Mucosa of rectum (tissue), 2 donors: ENCODE data around the gene CCHCR1.

Experiments used
- H3K27ac ChIP-seq, 2 donors: one replicate each; pipeline ENCODE4 v1.7.0; 2013; ENCODE audit warnings: inconsistent platforms in 2 of 2, low read depth in 2 of 2, low read length in 2 of 2
- H3K27me3 ChIP-seq, 2 donors: one replicate each; pipeline ENCODE4 v1.7.0; 2013; ENCODE audit warnings: low read length in 2 of 2; ENCODE audit not compliant: control insufficient read depth in 2 of 2, insufficient read depth in 2 of 2
- H3K36me3 ChIP-seq, 2 donors: one replicate each; pipeline ENCODE4 v1.7.0; 2013; ENCODE audit warnings: low read length in 2 of 2; ENCODE audit not compliant: control insufficient read depth in 2 of 2, insufficient read depth in 2 of 2
- H3K4me1 ChIP-seq, 2 donors: one replicate each; pipeline ENCODE4 v1.7.0; 2013; ENCODE audit warnings: low read length in 2 of 2, mild to moderate bottlenecking in 1 of 2; ENCODE audit not compliant: control insufficient read depth in 2 of 2, insufficient read depth in 2 of 2
- H3K4me3 ChIP-seq, 2 donors: one replicate each; pipeline ENCODE4 v1.7.0; 2013; ENCODE audit warnings: low read length in 2 of 2
- H3K9ac ChIP-seq, 2 donors: one replicate each; pipeline ENCODE4 v1.7.0; 2013; ENCODE audit warnings: low read length in 2 of 2, low read depth in 1 of 2, mild to moderate bottlenecking in 1 of 2
- H3K9me3 ChIP-seq, 2 donors: one replicate each; pipeline ENCODE4 v1.7.0; 2013; ENCODE audit warnings: low read length in 2 of 2; ENCODE audit not compliant: control insufficient read depth in 2 of 2
- donor health status: healthy.
- donor health status: Normal muscosa, but diverticular disease.

CCHCR1 gene

GRCh38 chr6:31145386-31145785, 12.2 kb downstream of the CCHCR1 start:
- peaks cover 14 to 34% of the 10 kb centered on the region in 2 donors for H3K4me1 ChIP-seq
- no peaks in the 10 kb centered on the region for H3K27me3 ChIP-seq
- H3K4me3 ChIP-seq: peak overlapping the region; percentile 15 to 31
- H3K27ac ChIP-seq: peak overlapping the region; percentile 87 to 94
- H3K9ac ChIP-seq: peak overlapping the region in 1 of 2 donors; percentile 52
- no peaks in the 10 kb centered on the region for H3K9me3 ChIP-seq
- H3K36me3 ChIP-seq: peaks cover 11 to 20% of the 10 kb centered on the region in 2 donors

- Histone ChIP-seq H3K4me1 (peaks cover 14 to 34% of the 10 kb centered on the region in 2 donors), H3K27ac (peak overlapping the region; percentile 87 to 94), H3K9ac (peak overlapping the region; percentile 52), H3K9me3 (no peaks in the 10 kb centered on the region), H3K4me3 (peak overlapping the region; percentile 15 to 44), H3K36me3 (peaks cover 8 to 17% of the 10 kb centered on the region in 2 donors), H3K27me3 (no peaks in the 10 kb centered on the region)
Observed at GRCh38 chr6:31144970-31145340, 12.6 kb downstream of the CCHCR1 start.

- H3K9me3 ChIP-seq: no peaks in the 10 kb centered on the region
- peak overlapping the region; percentile 87 to 94 for H3K27ac ChIP-seq
- H3K9ac ChIP-seq: peak overlapping the region; percentile 52
- peak overlapping the region; percentile 25 to 44 for H3K4me3 ChIP-seq
- H3K27me3 ChIP-seq: no peaks in the 10 kb centered on the region
- H3K4me1 ChIP-seq: peaks cover 14 to 34% of the 10 kb centered on the region in 2 donors
- peaks cover 3 to 14% of the 10 kb centered on the region in 2 donors for H3K36me3 ChIP-seq
Observed at GRCh38 chr6:31144296-31144969, 13.2 kb downstream of the CCHCR1 start.

GRCh38 chr6:31143148-31143547, 14.5 kb downstream of the CCHCR1 start:
- Histone ChIP-seq H3K9me3 (no peaks in the 10 kb centered on the region), H3K4me1 (peaks cover 14 to 34% of the 10 kb centered on the region in 2 donors), H3K27me3 (no peaks in the 10 kb centered on the region), H3K27ac (peak overlapping the region; percentile 87 to 94), H3K4me3 (no peak overlapping the region), H3K36me3 (peaks cover 3 to 7% of the 10 kb centered on the region in 2 donors), H3K9ac (peak overlapping the region in 1 of 2 donors; percentile 24)

- no peaks in the 10 kb centered on the region for H3K9me3 ChIP-seq
- peaks cover 21 to 40% of the 10 kb centered on the region in 2 donors for H3K4me1 ChIP-seq
- H3K36me3 ChIP-seq: peaks cover 3 to 6% of the 10 kb centered on the region in 2 donors
- no peak overlapping the region for H3K9ac ChIP-seq
- H3K4me3 ChIP-seq: no peak overlapping the region
- no peaks in the 10 kb centered on the region for H3K27me3 ChIP-seq
- no peak overlapping the region for H3K27ac ChIP-seq
Observed at GRCh38 chr6:31142361-31142761, 15.2 kb downstream of the CCHCR1 start.

- Histone ChIP-seq H3K27ac (no peak overlapping the region), H3K4me1 (peaks cover 21 to 39% of the 10 kb centered on the region in 2 donors), H3K9ac (no peak overlapping the region), H3K36me3 (peaks cover 3 to 6% of the 10 kb centered on the region in 2 donors), H3K9me3 (no peaks in the 10 kb centered on the region), H3K27me3 (no peaks in the 10 kb centered on the region), H3K4me3 (no peak overlapping the region)
Observed at GRCh38 chr6:31140643-31141042, 17.0 kb downstream of the CCHCR1 start.

GRCh38 chr6:31139599-31139998, 18.0 kb downstream of the CCHCR1 start:
- peaks cover 3 to 6% of the 10 kb centered on the region in 2 donors for H3K36me3 ChIP-seq
- peaks cover 15 to 28% of the 10 kb centered on the region in 2 donors for H3K4me1 ChIP-seq
- no peak overlapping the region for H3K9ac ChIP-seq
- no peaks in the 10 kb centered on the region for H3K9me3 ChIP-seq
- no peak overlapping the region for H3K4me3 ChIP-seq
- H3K27me3 ChIP-seq: no peaks in the 10 kb centered on the region
- no peak overlapping the region for H3K27ac ChIP-seq

- Histone ChIP-seq H3K27ac (no peak within 1 kb of the TSS), H3K36me3 (peaks cover 3 to 6% of the 10 kb centered on the region in 2 donors), H3K4me1 (peaks cover 9 to 22% of the 10 kb centered on the region in 2 donors), H3K9me3 (no peaks in the 10 kb centered on the region), H3K27me3 (no peaks in the 10 kb centered on the region), H3K4me3 (peak within 1 kb of the TSS in 1 of 2 donors; percentile 69), H3K9ac (peak within 1 kb of the TSS in 1 of 2 donors; percentile 67)
Observed at GRCh38 chr6:31138982-31139381, 18.6 kb downstream of the CCHCR1 start, which contains the start of gene PSORS1C2. Gene PSORS1C2 (minus strand): TSS chr6:31139066. CDS start chr6:31139026, 40 bp downstream.

- Histone ChIP-seq H3K36me3 (no peaks in the 10 kb centered on the region), H3K9ac (no peak overlapping the region), H3K9me3 (no peaks in the 10 kb centered on the region), H3K4me1 (peaks cover 6 to 7% of the 10 kb centered on the region in 2 donors), H3K27ac (no peak overlapping the region), H3K4me3 (no peak overlapping the region), H3K27me3 (no peaks in the 10 kb centered on the region)
Observed at GRCh38 chr6:31135710-31136109, 21.9 kb downstream of the CCHCR1 start.

- peaks cover 3 to 4% of the 10 kb centered on the region in 2 donors for H3K4me1 ChIP-seq
- H3K27ac ChIP-seq: no peak overlapping the region
- no peaks in the 10 kb centered on the region for H3K36me3 ChIP-seq
- no peaks in the 10 kb centered on the region for H3K9me3 ChIP-seq
- no peak overlapping the region for H3K4me3 ChIP-seq
- no peaks in the 10 kb centered on the region for H3K27me3 ChIP-seq
- H3K9ac ChIP-seq: no peak overlapping the region
Observed at GRCh38 chr6:31132806-31133205, 24.8 kb downstream of the CCHCR1 start.
